GM12878 (cell line): ENCODE measurements around the gene NOVA1.

ENCODE experiments used
- POLR2A ChIP-seq: IDR thresholded peaks from 2 replicates; pipeline ENCODE4 v1.6.1; 2011; ENCODE audit warnings: low read depth, mild to moderate bottlenecking, low read length
- RFX5 ChIP-seq: IDR thresholded peaks from 2 replicates; pipeline ENCODE4 v1.6.1; 2011; ENCODE audit warnings: low read depth, low read length, improper control_type of control experiment
- SP1 ChIP-seq: IDR thresholded peaks from one replicate; pipeline ENCODE4 v1.6.1; 2011; ENCODE audit warnings: low read depth, low read length
- TAF1 ChIP-seq: IDR thresholded peaks from 2 replicates; pipeline ENCODE4 v1.6.1; 2011; ENCODE audit warnings: mild to moderate bottlenecking, low read depth, low read length, borderline replicate concordance
- ZNF384 ChIP-seq: IDR thresholded peaks from 2 replicates; pipeline ENCODE4 v1.6.1; 2012; ENCODE audit warnings: low read depth, mild to moderate bottlenecking, low read length, improper control_type of control experiment, borderline replicate concordance
- TF ChIP-seq, protein P1 (sequence below), 3 experiments: IDR thresholded peaks in 2 of 3; conservative IDR thresholded peaks in 1 of 3; 2 replicates each; pipeline ENCODE4 v1.5.1; 2011; ENCODE audit warnings: low read depth in 3 of 3, low read length in 3 of 3, mild to moderate bottlenecking in 3 of 3, control low read depth in 2 of 3, moderate library complexity in 2 of 3, inconsistent platforms in 1 of 3, mixed read lengths in 1 of 3; ENCODE audit not compliant: control insufficient read depth in 2 of 3, insufficient read depth in 1 of 3; ENCODE audit errors: extremely low read depth in 1 of 3
- TF ChIP-seq, protein P2 (sequence below): fragments of 450-650 bp; IDR thresholded peaks from 2 replicates; pipeline ENCODE4 v1.6.1; 2014; ENCODE audit warnings: mild to moderate bottlenecking
- TF ChIP-seq, protein P3 (sequence below): fragments of 450-650 bp; formaldehyde crosslinking; IDR thresholded peaks from 2 replicates; pipeline ENCODE4 v1.5.0; 2022; ENCODE audit warnings: mild to moderate bottlenecking, missing genetic modification characterization

DNA sequence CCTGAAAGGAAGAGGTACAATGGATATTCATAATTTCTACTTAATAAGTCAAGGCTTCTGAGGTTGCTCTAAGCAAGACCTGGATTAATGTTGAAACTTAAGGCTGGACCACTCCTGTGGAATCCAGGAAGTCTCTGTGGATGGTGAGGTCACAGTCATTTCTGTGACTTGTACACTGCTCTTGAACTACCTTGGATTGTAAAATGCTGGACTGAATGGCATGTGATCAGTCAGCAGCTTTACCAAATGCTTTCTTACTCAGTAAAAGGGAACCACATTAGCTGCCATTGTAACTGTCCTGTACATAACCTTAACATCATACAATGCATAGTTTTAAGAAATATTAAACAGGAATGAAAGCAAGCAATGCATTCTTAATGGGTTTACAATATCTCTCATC lies 182.9 kb downstream of the NOVA1 start:
- TF ChIP-seq SP1 (no peak), TAF1 (no peak), ZNF384 (no peak), POLR2A (no peak), RFX5 (no peak)
- TF ChIP-seq, protein P1, sequence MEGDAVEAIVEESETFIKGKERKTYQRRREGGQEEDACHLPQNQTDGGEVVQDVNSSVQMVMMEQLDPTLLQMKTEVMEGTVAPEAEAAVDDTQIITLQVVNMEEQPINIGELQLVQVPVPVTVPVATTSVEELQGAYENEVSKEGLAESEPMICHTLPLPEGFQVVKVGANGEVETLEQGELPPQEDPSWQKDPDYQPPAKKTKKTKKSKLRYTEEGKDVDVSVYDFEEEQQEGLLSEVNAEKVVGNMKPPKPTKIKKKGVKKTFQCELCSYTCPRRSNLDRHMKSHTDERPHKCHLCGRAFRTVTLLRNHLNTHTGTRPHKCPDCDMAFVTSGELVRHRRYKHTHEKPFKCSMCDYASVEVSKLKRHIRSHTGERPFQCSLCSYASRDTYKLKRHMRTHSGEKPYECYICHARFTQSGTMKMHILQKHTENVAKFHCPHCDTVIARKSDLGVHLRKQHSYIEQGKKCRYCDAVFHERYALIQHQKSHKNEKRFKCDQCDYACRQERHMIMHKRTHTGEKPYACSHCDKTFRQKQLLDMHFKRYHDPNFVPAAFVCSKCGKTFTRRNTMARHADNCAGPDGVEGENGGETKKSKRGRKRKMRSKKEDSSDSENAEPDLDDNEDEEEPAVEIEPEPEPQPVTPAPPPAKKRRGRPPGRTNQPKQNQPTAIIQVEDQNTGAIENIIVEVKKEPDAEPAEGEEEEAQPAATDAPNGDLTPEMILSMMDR (IDR thresholded peaks at IDR 0.05 in 2 of 3, conservative IDR thresholded peaks at IDR 0.05 in 1 of 3; ENCODE audit: control insufficient read depth in 2 of 3, extremely low read depth in 1 of 3, insufficient read depth in 1 of 3, low read depth in 3 of 3, low read length in 3 of 3): no peak
- TF ChIP-seq, protein P2, sequence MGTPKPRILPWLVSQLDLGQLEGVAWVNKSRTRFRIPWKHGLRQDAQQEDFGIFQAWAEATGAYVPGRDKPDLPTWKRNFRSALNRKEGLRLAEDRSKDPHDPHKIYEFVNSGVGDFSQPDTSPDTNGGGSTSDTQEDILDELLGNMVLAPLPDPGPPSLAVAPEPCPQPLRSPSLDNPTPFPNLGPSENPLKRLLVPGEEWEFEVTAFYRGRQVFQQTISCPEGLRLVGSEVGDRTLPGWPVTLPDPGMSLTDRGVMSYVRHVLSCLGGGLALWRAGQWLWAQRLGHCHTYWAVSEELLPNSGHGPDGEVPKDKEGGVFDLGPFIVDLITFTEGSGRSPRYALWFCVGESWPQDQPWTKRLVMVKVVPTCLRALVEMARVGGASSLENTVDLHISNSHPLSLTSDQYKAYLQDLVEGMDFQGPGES: no peak
- TF ChIP-seq, protein P3, sequence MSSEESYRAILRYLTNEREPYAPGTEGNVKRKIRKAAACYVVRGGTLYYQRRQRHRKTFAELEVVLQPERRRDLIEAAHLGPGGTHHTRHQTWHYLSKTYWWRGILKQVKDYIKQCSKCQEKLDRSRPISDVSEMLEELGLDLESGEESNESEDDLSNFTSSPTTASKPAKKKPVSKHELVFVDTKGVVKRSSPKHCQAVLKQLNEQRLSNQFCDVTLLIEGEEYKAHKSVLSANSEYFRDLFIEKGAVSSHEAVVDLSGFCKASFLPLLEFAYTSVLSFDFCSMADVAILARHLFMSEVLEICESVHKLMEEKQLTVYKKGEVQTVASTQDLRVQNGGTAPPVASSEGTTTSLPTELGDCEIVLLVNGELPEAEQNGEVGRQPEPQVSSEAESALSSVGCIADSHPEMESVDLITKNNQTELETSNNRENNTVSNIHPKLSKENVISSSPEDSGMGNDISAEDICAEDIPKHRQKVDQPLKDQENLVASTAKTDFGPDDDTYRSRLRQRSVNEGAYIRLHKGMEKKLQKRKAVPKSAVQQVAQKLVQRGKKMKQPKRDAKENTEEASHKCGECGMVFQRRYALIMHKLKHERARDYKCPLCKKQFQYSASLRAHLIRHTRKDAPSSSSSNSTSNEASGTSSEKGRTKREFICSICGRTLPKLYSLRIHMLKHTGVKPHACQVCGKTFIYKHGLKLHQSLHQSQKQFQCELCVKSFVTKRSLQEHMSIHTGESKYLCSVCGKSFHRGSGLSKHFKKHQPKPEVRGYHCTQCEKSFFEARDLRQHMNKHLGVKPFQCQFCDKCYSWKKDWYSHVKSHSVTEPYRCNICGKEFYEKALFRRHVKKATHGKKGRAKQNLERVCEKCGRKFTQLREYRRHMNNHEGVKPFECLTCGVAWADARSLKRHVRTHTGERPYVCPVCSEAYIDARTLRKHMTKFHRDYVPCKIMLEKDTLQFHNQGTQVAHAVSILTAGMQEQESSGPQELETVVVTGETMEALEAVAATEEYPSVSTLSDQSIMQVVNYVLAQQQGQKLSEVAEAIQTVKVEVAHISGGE (CRISPR knock-in tag): no peak
